OCI-LY7 (cell line): Measurements from ENCODE around the gene SVOPL. TPM values are rescaled to one million over a fixed set of nuclear protein-coding genes. Genes with fewer than 3 reads are reported as not detected.

Experiments used
- BruUV-seq: library from RNA; stranded (reverse); fragments of 400-500 nt; replicated peaks from 2 replicates; lab custom pipeline; 2021; lab: Mats Ljungman, UMichigan
- CTCF ChIA-PET: fragments of 300-600 bp; sonication (Branson Sonifier 250); formaldehyde crosslinking; loops from one replicate; lab custom pipeline; 2022; ENCODE audit warnings: antibody characterized with exemption; ENCODE audit not compliant: unreplicated experiment; lab: Charles Lee
- POLR2A ChIA-PET: fragments of 300-600 bp; sonication (Branson Sonifier 250); formaldehyde crosslinking; loops from one replicate; lab custom pipeline; 2022; ENCODE audit warnings: antibody characterized with exemption; lab: Charles Lee
- DNase-seq: peaks from one replicate; pipeline ENCODE4 v3.0.0-alpha.2; 2015; ENCODE audit warnings: low spot score
- H2AFZ ChIP-seq: fragments of 200-600 bp; sonication (generic), shearing (Covaris generic); 2 replicates; pipeline ENCODE4 v1.6.1; 2014; ENCODE audit warnings: mild to moderate bottlenecking, antibody characterized with exemption, low read length, moderate library complexity
- H3K27ac ChIP-seq: fragments of 200-600 bp; sonication (generic); 2 replicates; pipeline ENCODE4 v1.5.1; 2014; ENCODE audit warnings: mixed run types, low read depth, mild to moderate bottlenecking, moderate library complexity, low read length, inconsistent platforms; ENCODE audit not compliant: poor library complexity, severe bottlenecking
- H3K36me3 ChIP-seq: fragments of 200-600 bp; sonication (generic); 2 replicates; pipeline ENCODE4 v1.6.1; 2014; ENCODE audit warnings: mild to moderate bottlenecking, antibody characterized with exemption, low read length, moderate library complexity, mixed read lengths; ENCODE audit not compliant: insufficient read depth
- H3K4me1 ChIP-seq: fragments of 200-600 bp; sonication (generic); 2 replicates; pipeline ENCODE4 v1.5.1; 2014; ENCODE audit warnings: mild to moderate bottlenecking, low read length; ENCODE audit not compliant: insufficient read depth, poor library complexity, severe bottlenecking
- H3K4me2 ChIP-seq: fragments of 200-600 bp; sonication (generic); 2 replicates; pipeline ENCODE4 v1.6.1; 2014; ENCODE audit warnings: mild to moderate bottlenecking, low read length
- H3K4me3 ChIP-seq: fragments of 200-600 bp; sonication (generic); 2 replicates; pipeline ENCODE4 v1.5.1; 2014; ENCODE audit warnings: mild to moderate bottlenecking, low read depth, low read length; ENCODE audit not compliant: poor library complexity, severe bottlenecking
- H3K79me2 ChIP-seq: fragments of 200-600 bp; sonication (generic); 2 replicates; pipeline ENCODE4 v1.6.1; 2016; ENCODE audit warnings: low read depth, mild to moderate bottlenecking, low read length, moderate library complexity, mixed read lengths; ENCODE audit not compliant: insufficient read depth
- H3K9me2 ChIP-seq: fragments of 200-600 bp; sonication (generic); 2 replicates; pipeline ENCODE4 v1.6.1; 2016; ENCODE audit warnings: mild to moderate bottlenecking, low read length, mixed read lengths; ENCODE audit not compliant: insufficient read depth
- H3K9me3 ChIP-seq: fragments of 200-600 bp; sonication (generic); 2 replicates; pipeline ENCODE4 v1.6.1; 2014; ENCODE audit warnings: mild to moderate bottlenecking, mixed run types, low read length, mixed read lengths
- H4K20me1 ChIP-seq: fragments of 200-600 bp; sonication (generic); 2 replicates; pipeline ENCODE4 v1.6.1; 2014; ENCODE audit warnings: mild to moderate bottlenecking, antibody characterized with exemption, low read length, moderate library complexity, mixed read lengths; ENCODE audit not compliant: insufficient read depth
- CTCF ChIP-seq: fragments of 200-600 bp; sonication (generic); conservative IDR thresholded peaks from 2 replicates; pipeline ENCODE4 v1.5.1; 2014; ENCODE audit warnings: mild to moderate bottlenecking, antibody characterized with exemption, low read length, moderate library complexity, mixed read lengths
- EZH2phosphoT487 ChIP-seq: fragments of 200-600 bp; sonication (generic); IDR thresholded peaks from 2 replicates; pipeline ENCODE4 v1.6.1; 2018; ENCODE audit warnings: low read depth, borderline replicate concordance, mild to moderate bottlenecking, mixed run types, antibody characterized with exemption, low read length, moderate library complexity, mixed read lengths
- intact Hi-C: fragments of 100-400 bp; cut with micrococcal nuclease; formaldehyde crosslinking; loops from one replicate; pipeline ENCODE4 v1.10.0; 2022; ENCODE audit not compliant: unreplicated experiment
- total RNA-seq, 2 experiments: library from RNA; depleted of rRNA in 1 of 2; stranded (reverse); fragments of >200 nt in 1 of 2; shearing (Covaris generic) in 1 of 2; gene quantifications; 2 replicates each; pipeline ENCODE4 v1.2.3, GENCODE V29; 2014 to 2022

SVOPL gene
- total RNA-seq, 2 experiments from 2014 or later, result not detected

- H3K9me2 ChIP-seq, result no peaks in the 10 kb centered on the region
- no peak for TF ChIP-seq EZH2phosphoT487
- TF ChIP-seq CTCF, result no peak
- no peak overlapping the region for H3K4me3 ChIP-seq
- H2AFZ ChIP-seq, result no peak overlapping the region
- no peaks in the 10 kb centered on the region for H3K79me2 ChIP-seq
- intact Hi-C loops, result no loop called here
- no peaks in the 10 kb centered on the region for H4K20me1 ChIP-seq
- ChIA-PET CTCF (no interaction called here), POLR2A (interaction anchor here (0.6 kb wide), 1 partner anchor 46 kb away, joined by 6 read pairs; no protein-coding TSS in a partner anchor)
- H3K27ac ChIP-seq, result no peak overlapping the region
- H3K9me3 ChIP-seq, result no peaks in the 10 kb centered on the region
- H3K4me1 ChIP-seq, result no peaks in the 10 kb centered on the region
- no peak overlapping the region for H3K4me2 ChIP-seq
- BruUV-seq, result no TSS peak
- no peaks in the 10 kb centered on the region for H3K36me3 ChIP-seq
- DNase-seq, result no peak
Observed at GRCh38 chr7:138729444-138729843, 28.3 kb upstream of the SVOPL start.

- TF ChIP-seq EZH2phosphoT487 (no peak), CTCF (no peak)
- POLR2A ChIA-PET, result interaction anchor here (0.6 kb wide), 2 partner anchors 10 to 790 kb away, joined by 3 read pairs; no protein-coding TSS in a partner anchor
- CTCF ChIA-PET, result interaction anchor here (0.5 kb wide), 1 partner anchor 674 kb away, joined by 3 read pairs; no protein-coding TSS in a partner anchor
- H3K4me2 ChIP-seq, result no peak overlapping the region
- H3K4me1 ChIP-seq, result no peaks in the 10 kb centered on the region
- H3K27ac ChIP-seq, result no peak overlapping the region
- no peaks in the 10 kb centered on the region for H4K20me1 ChIP-seq
- H3K9me3 ChIP-seq, result no peaks in the 10 kb centered on the region
- no peaks in the 10 kb centered on the region for H3K9me2 ChIP-seq
- no peaks in the 10 kb centered on the region for H3K79me2 ChIP-seq
- no peak overlapping the region for H2AFZ ChIP-seq
- intact Hi-C loops, result no loop called here
- no peaks in the 10 kb centered on the region for H3K36me3 ChIP-seq
- no peak for DNase-seq
- H3K4me3 ChIP-seq, result no peak overlapping the region
- no TSS peak for BruUV-seq
Observed at GRCh38 chr7:138727336-138728099, 26.4 kb upstream of the SVOPL start.

- H3K4me1 ChIP-seq, result no peaks in the 10 kb centered on the region
- H3K9me3 ChIP-seq, result no peaks in the 10 kb centered on the region
- ChIA-PET POLR2A (interaction anchor here (0.9 kb wide), 1 partner anchor 11 kb away, joined by 3 read pairs; no protein-coding TSS in a partner anchor), CTCF (no interaction called here)
- H4K20me1 ChIP-seq, result no peaks in the 10 kb centered on the region
- no peaks in the 10 kb centered on the region for H3K36me3 ChIP-seq
- intact Hi-C loops, result no loop called here
- BruUV-seq, result no TSS peak
- no peak overlapping the region for H2AFZ ChIP-seq
- H3K4me2 ChIP-seq, result no peak overlapping the region
- no peak overlapping the region for H3K27ac ChIP-seq
- H3K4me3 ChIP-seq, result no peak overlapping the region
- TF ChIP-seq EZH2phosphoT487 (no peak), CTCF (peak; percentile 33; the same call in 1 of the 2 replicates)
- no peaks in the 10 kb centered on the region for H3K79me2 ChIP-seq
- no peaks in the 10 kb centered on the region for H3K9me2 ChIP-seq
- no peak for DNase-seq
Observed at GRCh38 chr7:138726288-138726687, 25.1 kb upstream of the SVOPL start.
